GM12864 (cell line): ENCODE data around the gene TNFSF18.
"Not testable (repeated sequence)": the region's sequence is repeated elsewhere in the genome, so short reads cannot be mapped to it uniquely, and the experiment has no call there.

ENCODE experiments used
- DNase-seq: peaks from one replicate; pipeline ENCODE4 v3.0.0-alpha.2; 2011; ENCODE audit warnings: low read depth
- H3K4me3 ChIP-seq: 2 replicates; pipeline ENCODE4 v1.5.1; 2011; ENCODE audit warnings: mild to moderate bottlenecking, low read depth, low read length, control low read depth
- CTCF ChIP-seq: IDR thresholded peaks from 2 replicates; pipeline ENCODE4 v1.5.1; 2011; ENCODE audit warnings: low read depth, mild to moderate bottlenecking, moderate library complexity, low read length, control low read depth, inconsistent platforms; ENCODE audit errors: missing control alignments

The TNFSF18 gene

DNA sequence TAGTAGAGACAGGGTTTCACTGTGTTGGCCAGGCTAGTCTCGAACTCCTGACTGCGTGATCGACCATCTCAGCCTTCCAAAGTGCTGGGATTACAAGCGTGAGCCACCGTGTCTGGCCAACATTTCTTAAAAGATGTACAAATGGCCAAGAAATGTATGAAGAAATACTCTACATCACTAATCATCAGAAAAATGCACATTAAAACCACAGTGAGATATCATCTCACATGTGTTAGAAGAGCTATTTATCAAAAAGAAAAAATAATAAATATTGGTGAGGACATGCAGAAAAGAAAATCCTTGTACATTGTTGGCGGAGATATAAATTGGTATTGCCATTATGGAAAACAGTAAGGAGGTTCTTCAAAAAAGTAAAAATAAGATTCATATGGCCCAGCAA, 33.6 kb upstream of the TNFSF18 start:
- TF ChIP-seq CTCF = no peak
- no peak overlapping the region for H3K4me3 ChIP-seq
- DNase-seq = no peak

- H3K4me3 ChIP-seq = no peak overlapping the region
- no peak for TF ChIP-seq CTCF
These were observed 32.2 kb upstream of the TNFSF18 start for GRCh38 chr1:173082913-173083312.

GRCh38 chr1:173074217-173074616, 23.5 kb upstream of the TNFSF18 start:
- not testable (repeated sequence) for H3K4me3 ChIP-seq, DNase-seq

More at GRCh38 chr1:173082913-173083312, 32.2 kb upstream of the TNFSF18 start:
- no peak for DNase-seq

DNA sequence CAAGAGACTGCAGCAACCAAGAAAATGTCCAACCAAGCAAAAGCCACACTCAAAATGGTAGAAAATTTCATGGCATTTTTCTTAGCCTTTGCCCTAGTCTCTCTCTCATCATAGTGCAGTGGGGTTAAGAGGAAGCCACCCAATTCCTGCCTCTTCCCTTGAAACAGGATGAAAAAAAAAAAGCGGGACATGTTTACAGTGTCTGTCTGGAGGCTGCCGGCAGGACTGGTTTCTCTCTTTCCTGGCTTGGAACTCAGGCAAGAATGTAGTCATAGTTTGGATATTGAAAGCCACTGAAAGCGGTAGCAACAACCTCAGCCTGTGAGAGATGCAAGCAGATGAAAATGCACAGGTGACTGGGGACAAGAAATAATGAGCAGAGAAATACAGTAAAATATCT, 13.3 kb upstream of the TNFSF18 start:
- no peak for TF ChIP-seq CTCF
- no peak overlapping the region for H3K4me3 ChIP-seq
- DNase-seq = no peak

GRCh38 chr1:173063171-173063570, 12.4 kb upstream of the TNFSF18 start:
- no peak overlapping the region for H3K4me3 ChIP-seq
- DNase-seq = no peak
- TF ChIP-seq CTCF = no peak

- no peak for DNase-seq
- TF ChIP-seq CTCF = no peak
- no peak overlapping the region for H3K4me3 ChIP-seq
These were observed 11.6 kb upstream of the TNFSF18 start for GRCh38 chr1:173062150-173062938.

DNA sequence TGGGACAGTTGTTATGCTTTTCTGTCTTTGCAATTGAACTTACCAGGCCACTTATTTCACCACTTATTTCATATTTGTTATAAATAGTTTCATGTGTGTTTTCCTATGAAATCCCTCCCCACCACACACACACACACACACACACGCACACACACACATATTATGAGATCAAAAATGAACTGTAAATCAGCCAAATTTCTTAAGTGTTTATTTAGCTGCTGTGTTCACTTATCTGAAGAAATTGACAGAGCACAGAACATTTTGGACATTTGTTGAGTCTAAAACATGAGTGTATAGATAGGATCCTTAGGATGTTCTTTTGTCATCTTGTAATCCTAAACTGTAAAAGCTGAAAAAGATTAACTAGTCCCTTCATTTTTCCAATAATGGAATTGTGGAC, 7.8 kb upstream of the TNFSF18 start:
- H3K4me3 ChIP-seq = no peak overlapping the region
- TF ChIP-seq CTCF = no peak
- no peak for DNase-seq
